Measurements from ENCODE around the gene FOXL1. TPM values are rescaled to one million over a fixed set of nuclear protein-coding genes. Genes with fewer than 3 reads are reported as not detected.

FOXL1 gene
- total RNA-seq, 1 donor from 2014 or later: 0.98 TPM

DNA sequence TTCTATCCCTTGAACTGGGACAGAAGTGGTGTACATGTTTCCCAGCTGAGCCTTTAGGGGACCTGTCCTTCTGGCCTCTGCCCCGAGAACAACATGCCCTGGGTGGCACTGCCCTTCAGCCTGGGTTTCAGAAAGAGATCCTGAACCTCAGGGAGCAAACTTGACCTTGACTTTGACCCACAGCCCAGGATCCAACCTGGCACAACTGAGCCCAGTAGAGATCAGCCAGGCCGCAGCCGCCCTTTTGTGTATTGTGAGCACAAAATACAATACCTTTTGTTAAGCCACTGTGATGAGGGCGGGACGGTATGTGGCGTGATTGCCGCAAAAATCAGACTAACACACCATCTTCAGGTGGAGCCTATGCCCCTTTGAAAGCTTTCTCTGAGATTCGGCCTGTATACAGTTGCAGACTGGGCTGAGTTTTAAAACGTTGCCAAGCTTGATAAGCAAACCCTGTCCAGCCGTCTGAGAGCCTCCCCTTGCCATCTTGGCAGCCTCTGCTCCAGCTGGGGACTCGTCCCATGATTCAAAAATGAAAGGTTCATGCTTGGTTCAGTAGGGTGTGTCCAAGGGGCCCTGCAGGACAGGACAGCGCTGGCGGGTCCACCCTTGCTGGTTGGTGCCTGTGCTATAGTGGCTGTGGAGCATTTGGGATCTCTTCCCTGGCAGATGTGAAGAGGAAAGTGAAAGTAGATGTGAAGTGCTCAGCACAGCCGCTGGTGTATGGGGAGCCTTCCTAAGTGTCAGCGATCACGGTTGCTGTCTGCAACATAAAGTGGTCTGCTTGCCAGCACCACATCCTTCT, 40.3 kb downstream of the FOXL1 start:
- no peak for DNase-seq (ENCODE audit: extremely low spot score in 2 of 2)
- no peak overlapping the region for H3K27ac ChIP-seq
- no peaks in the 10 kb centered on the region for H3K36me3 ChIP-seq
- no peaks in the 10 kb centered on the region for H3K9me3 ChIP-seq
- H3K4me1 ChIP-seq: no peaks in the 10 kb centered on the region
- intact Hi-C loops (cut with DNase I): no loop called here
- peak overlapping the region in 1 of 2 donors; percentile 6 for H3K4me3 ChIP-seq
- H3K27me3 ChIP-seq: no peaks in the 10 kb centered on the region
- TF ChIP-seq POLR2A (IDR thresholded peaks at IDR 0.05): no peak
- TF ChIP-seq POLR2AphosphoS5 (IDR thresholded peaks at IDR 0.05; ENCODE audit: insufficient read depth in 1 of 2, low read depth in 1 of 2): no peak
- TF ChIP-seq, protein P1, sequence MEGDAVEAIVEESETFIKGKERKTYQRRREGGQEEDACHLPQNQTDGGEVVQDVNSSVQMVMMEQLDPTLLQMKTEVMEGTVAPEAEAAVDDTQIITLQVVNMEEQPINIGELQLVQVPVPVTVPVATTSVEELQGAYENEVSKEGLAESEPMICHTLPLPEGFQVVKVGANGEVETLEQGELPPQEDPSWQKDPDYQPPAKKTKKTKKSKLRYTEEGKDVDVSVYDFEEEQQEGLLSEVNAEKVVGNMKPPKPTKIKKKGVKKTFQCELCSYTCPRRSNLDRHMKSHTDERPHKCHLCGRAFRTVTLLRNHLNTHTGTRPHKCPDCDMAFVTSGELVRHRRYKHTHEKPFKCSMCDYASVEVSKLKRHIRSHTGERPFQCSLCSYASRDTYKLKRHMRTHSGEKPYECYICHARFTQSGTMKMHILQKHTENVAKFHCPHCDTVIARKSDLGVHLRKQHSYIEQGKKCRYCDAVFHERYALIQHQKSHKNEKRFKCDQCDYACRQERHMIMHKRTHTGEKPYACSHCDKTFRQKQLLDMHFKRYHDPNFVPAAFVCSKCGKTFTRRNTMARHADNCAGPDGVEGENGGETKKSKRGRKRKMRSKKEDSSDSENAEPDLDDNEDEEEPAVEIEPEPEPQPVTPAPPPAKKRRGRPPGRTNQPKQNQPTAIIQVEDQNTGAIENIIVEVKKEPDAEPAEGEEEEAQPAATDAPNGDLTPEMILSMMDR (IDR thresholded peaks at IDR 0.05): no peak

DNA sequence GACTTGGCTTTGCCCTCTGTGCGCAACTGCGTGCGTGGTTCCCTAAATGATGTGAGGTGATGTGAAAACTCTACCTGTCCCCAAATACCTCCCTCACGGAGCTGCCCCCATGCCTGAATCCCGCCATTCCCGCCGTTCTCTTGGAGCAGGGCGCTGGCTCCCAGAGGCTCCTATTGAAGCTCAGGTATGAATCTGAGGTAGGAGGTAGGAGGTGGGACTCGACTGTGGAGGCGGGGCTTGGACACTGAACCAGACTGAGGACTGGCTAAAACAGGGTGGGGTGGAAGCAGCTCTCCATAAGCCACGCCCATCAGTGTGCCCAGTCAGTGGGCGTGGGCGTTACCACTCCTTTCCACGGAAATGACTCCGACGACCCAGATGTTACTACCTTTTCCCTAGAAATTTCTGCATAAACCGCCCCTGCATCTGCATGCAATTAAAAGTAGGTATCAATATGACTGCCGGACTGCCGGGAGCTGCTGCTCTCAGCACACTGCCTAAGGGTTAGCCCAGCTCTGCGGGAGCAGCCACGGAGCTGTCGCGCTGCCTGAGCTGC, 41.0 kb downstream of the FOXL1 start:
- H3K4me3 ChIP-seq: peak overlapping the region in 1 of 2 donors; percentile 6
- no peaks in the 10 kb centered on the region for H3K36me3 ChIP-seq
- intact Hi-C loops (cut with DNase I): no loop called here
- no peaks in the 10 kb centered on the region for H3K4me1 ChIP-seq
- H3K27ac ChIP-seq: no peak overlapping the region
- no peaks in the 10 kb centered on the region for H3K27me3 ChIP-seq
- no peaks in the 10 kb centered on the region for H3K9me3 ChIP-seq
- TF ChIP-seq POLR2AphosphoS5 (IDR thresholded peaks at IDR 0.05; ENCODE audit: insufficient read depth in 1 of 2, low read depth in 1 of 2) (no peak), POLR2A (IDR thresholded peaks at IDR 0.05) (no peak)
- TF ChIP-seq, protein P1 (IDR thresholded peaks at IDR 0.05): no peak
- DNase-seq (ENCODE audit: extremely low spot score in 2 of 2): no peak

- no peaks in the 10 kb centered on the region for H3K27me3 ChIP-seq
- no peak for DNase-seq (ENCODE audit: extremely low spot score in 2 of 2)
- H3K9me3 ChIP-seq: no peaks in the 10 kb centered on the region
- TF ChIP-seq POLR2AphosphoS5 (IDR thresholded peaks at IDR 0.05; ENCODE audit: insufficient read depth in 1 of 2, low read depth in 1 of 2): no peak
- TF ChIP-seq POLR2A (IDR thresholded peaks at IDR 0.05): no peak
- TF ChIP-seq, protein P1 (IDR thresholded peaks at IDR 0.05): no peak
- H3K4me3 ChIP-seq: no peak overlapping the region
- intact Hi-C loops (cut with DNase I): no loop called here
- no peaks in the 10 kb centered on the region for H3K36me3 ChIP-seq
- H3K4me1 ChIP-seq: no peaks in the 10 kb centered on the region
- no peak overlapping the region for H3K27ac ChIP-seq
These were observed 41.8 kb downstream of the FOXL1 start for GRCh38 chr16:86620184-86620583.

DNA sequence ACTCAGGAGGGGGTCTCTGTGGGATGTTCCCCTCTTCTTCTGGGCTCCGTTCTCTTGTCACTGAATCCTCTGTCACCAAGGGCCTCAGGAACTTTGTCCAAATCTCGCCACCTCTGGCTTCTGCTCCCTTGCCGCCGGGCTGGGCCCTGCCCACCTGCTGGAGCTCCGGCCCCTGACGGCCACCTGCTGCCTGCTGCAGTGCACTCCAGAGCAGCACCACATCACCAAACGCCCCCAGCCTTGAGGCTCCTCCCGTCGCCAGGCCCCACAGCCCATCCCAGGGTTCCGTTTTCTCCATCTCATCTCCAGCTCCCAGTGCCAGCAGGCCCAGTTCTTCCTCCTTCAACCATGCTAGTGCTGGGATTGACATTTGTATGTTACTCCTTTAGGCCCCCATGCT, 43.6 kb downstream of the FOXL1 start:
- TF ChIP-seq, protein P1 (IDR thresholded peaks at IDR 0.05): no peak
- TF ChIP-seq POLR2AphosphoS5 (IDR thresholded peaks at IDR 0.05; ENCODE audit: insufficient read depth in 1 of 2, low read depth in 1 of 2) (no peak), POLR2A (IDR thresholded peaks at IDR 0.05) (no peak)

More for the DNA sequence above, 43.6 kb downstream of the FOXL1 start:
- Histone ChIP-seq H3K9me3 (no peaks in the 10 kb centered on the region), H3K4me3 (no peak overlapping the region), H3K36me3 (no peaks in the 10 kb centered on the region), H3K27ac (no peak overlapping the region), H3K27me3 (no peaks in the 10 kb centered on the region), H3K4me1 (no peaks in the 10 kb centered on the region)
- intact Hi-C loops (cut with DNase I): no loop called here
- DNase-seq (ENCODE audit: extremely low spot score in 2 of 2): no peak
